Stimulated activated memory B cell treated with anti-CD40 and anti-IgM and Interleukin-4, amounts not matched to agents 10 μg/mL and 1 μg/mL and 100 μg/mL, for 72 hours (primary cell): ENCODE results near the gene PERCC1.

Experiments used
- ATAC-seq: fragments of 150-1000 bp; cut with Tn5 transposase; 2 replicates; pipeline ENCODE4 v1.10.0; 2021
- H3K27ac Mint-ChIP-seq: one replicate; pipeline ENCODE4 v1.8.0; 2022; ENCODE audit warnings: mild to moderate bottlenecking, mixed read lengths
- H3K27me3 Mint-ChIP-seq: one replicate; pipeline ENCODE4 v1.8.0; 2022; ENCODE audit warnings: mixed read lengths
- H3K36me3 Mint-ChIP-seq: one replicate; pipeline ENCODE4 v1.8.0; 2022; ENCODE audit warnings: mixed read lengths
- H3K4me1 Mint-ChIP-seq: one replicate; pipeline ENCODE4 v1.8.0; 2022; ENCODE audit warnings: mixed read lengths
- H3K4me3 Mint-ChIP-seq: one replicate; pipeline ENCODE4 v1.8.0; 2022; ENCODE audit warnings: mild to moderate bottlenecking, moderate library complexity, mixed read lengths
- H3K9me3 Mint-ChIP-seq: one replicate; pipeline ENCODE4 v1.8.0; 2022; ENCODE audit warnings: mixed read lengths

PERCC1 gene

DNA sequence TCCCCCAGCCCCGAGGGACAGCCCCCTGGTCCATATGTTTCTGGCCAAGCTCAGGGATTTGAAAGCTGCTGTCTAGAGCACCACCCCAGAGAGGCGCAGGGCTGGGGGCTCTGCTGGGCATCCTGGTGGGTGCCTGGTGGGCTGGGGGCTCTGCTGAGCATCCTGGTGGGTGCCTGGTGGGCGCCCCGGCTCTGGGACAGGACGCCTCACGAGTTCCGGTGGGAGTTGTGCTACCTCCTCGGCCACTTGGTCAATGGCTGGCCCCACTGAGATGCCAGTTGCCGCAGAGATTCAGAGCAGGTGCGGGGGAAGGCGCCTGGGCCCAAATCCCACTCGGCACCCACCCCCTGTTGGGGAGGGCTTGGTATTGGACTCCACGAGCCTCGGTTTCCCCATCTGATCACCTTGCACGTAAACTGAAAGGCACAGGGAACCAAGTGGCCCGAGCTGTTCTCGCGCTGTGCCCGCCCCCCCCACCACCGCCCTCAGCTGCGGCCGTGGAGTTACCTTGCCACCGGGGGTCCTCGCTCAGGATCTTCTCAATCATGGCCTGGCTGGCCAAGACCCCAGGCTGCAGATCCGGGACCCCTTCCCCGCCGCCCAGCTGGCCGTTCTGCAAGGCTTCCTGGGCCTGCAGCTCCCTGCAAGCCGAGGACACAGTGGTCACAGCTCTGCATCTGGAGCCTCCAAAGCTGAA is 29.7 kb upstream of the PERCC1 start:
- Mint-ChIP-seq H3K4me1 (peaks cover 7% of the 10 kb centered on the region), H3K36me3 (peaks cover 59% of the 10 kb centered on the region), H3K4me3 (no peak overlapping the region), H3K9me3 (no peaks in the 10 kb centered on the region), H3K27ac (no peak overlapping the region), H3K27me3 (no peaks in the 10 kb centered on the region)
- ATAC-seq, result no peak

- Mint-ChIP-seq H3K4me1 (peaks cover 8% of the 10 kb centered on the region), H3K27ac (no peak overlapping the region), H3K4me3 (no peak overlapping the region), H3K9me3 (no peaks in the 10 kb centered on the region), H3K27me3 (no peaks in the 10 kb centered on the region), H3K36me3 (peaks cover 56% of the 10 kb centered on the region)
- no peak for ATAC-seq
Observed at GRCh38 chr16:1401758-1402154, 29.1 kb upstream of the PERCC1 start.

GRCh38 chr16:1403036-1403435 is 27.8 kb upstream of the PERCC1 start:
- Mint-ChIP-seq H3K4me1 (peaks cover 21% of the 10 kb centered on the region), H3K4me3 (no peak overlapping the region), H3K27me3 (no peaks in the 10 kb centered on the region), H3K9me3 (no peaks in the 10 kb centered on the region), H3K36me3 (peaks cover 53% of the 10 kb centered on the region), H3K27ac (no peak overlapping the region)
- ATAC-seq, result no peak

- Mint-ChIP-seq H3K9me3 (no peaks in the 10 kb centered on the region), H3K4me3 (no peak overlapping the region), H3K27ac (no peak overlapping the region), H3K27me3 (no peaks in the 10 kb centered on the region), H3K4me1 (peaks cover 28% of the 10 kb centered on the region), H3K36me3 (peaks cover 46% of the 10 kb centered on the region)
- ATAC-seq, result no peak
Observed at GRCh38 chr16:1403733-1404132, 27.1 kb upstream of the PERCC1 start.

GRCh38 chr16:1407753-1408152 is 23.1 kb upstream of the PERCC1 start:
- Mint-ChIP-seq H3K27me3 (no peaks in the 10 kb centered on the region), H3K27ac (peak overlapping the region; percentile 75), H3K9me3 (no peaks in the 10 kb centered on the region), H3K4me1 (peaks cover 44% of the 10 kb centered on the region), H3K36me3 (peaks cover 26% of the 10 kb centered on the region), H3K4me3 (peak overlapping the region; percentile 94)
- no peak for ATAC-seq

GRCh38 chr16:1408171-1408837 is 22.6 kb upstream of the PERCC1 start:
- peak; percentile 95 for ATAC-seq
- H3K27me3 Mint-ChIP-seq, result no peaks in the 10 kb centered on the region
- no peaks in the 10 kb centered on the region for H3K9me3 Mint-ChIP-seq
- H3K4me1 Mint-ChIP-seq, result peaks cover 44% of the 10 kb centered on the region
- peaks cover 21% of the 10 kb centered on the region for H3K36me3 Mint-ChIP-seq
- peak overlapping the region; percentile 75 for H3K27ac Mint-ChIP-seq
- H3K4me3 Mint-ChIP-seq, result peak overlapping the region; percentile 94

- Mint-ChIP-seq H3K9me3 (no peaks in the 10 kb centered on the region), H3K4me3 (peak overlapping the region; percentile 12), H3K27ac (peak overlapping the region; percentile 90), H3K27me3 (no peaks in the 10 kb centered on the region), H3K36me3 (peaks cover 6% of the 10 kb centered on the region), H3K4me1 (peaks cover 34% of the 10 kb centered on the region)
- ATAC-seq, result no peak
Observed at GRCh38 chr16:1412847-1413246, 18.0 kb upstream of the PERCC1 start.

- ATAC-seq, result peak; percentile 75
- Mint-ChIP-seq H3K4me1 (peaks cover 34% of the 10 kb centered on the region), H3K27ac (peak overlapping the region; percentile 90), H3K36me3 (peaks cover 6% of the 10 kb centered on the region), H3K27me3 (no peaks in the 10 kb centered on the region), H3K9me3 (no peaks in the 10 kb centered on the region), H3K4me3 (peak overlapping the region; percentile 85)
Observed at GRCh38 chr16:1413684-1414531, 17.0 kb upstream of the PERCC1 start.

- Mint-ChIP-seq H3K9me3 (no peaks in the 10 kb centered on the region), H3K36me3 (peaks cover 6% of the 10 kb centered on the region), H3K27ac (peak within 1 kb of the TSS; percentile 90), H3K4me1 (peaks cover 26% of the 10 kb centered on the region), H3K4me3 (peak within 1 kb of the TSS; percentile 87), H3K27me3 (no peaks in the 10 kb centered on the region)
- ATAC-seq, result peak; percentile 81
Observed at GRCh38 chr16:1414532-1415260, 16.2 kb upstream of the PERCC1 start, which contains the start of gene UNKL. Gene UNKL (minus strand): TSS chr16:1414704. CDS start chr16:1414691, 13 bp downstream.

DNA sequence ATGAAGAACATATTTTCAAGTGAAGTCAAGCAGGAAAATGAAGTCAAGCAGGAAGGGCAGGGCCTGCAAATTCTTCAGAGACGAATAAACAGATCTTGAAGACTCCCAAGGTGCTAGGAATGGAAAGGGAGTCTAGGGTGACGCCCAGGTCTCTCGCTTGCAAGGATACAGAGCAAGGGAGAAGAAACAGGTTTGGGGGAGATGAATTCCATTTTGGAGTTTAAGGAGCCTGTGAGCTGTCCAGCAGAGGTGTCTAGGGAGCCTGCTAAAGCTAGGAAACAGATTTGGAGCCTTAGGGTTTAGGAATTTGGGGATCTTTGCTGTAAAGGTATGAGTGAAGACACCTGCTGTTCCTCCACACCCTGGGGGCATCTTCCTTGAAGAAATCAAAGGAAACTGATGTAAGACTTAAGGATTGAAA is 14.3 kb upstream of the PERCC1 start:
- Mint-ChIP-seq H3K4me3 (no peak overlapping the region), H3K9me3 (no peaks in the 10 kb centered on the region), H3K27ac (peak overlapping the region; percentile 54), H3K36me3 (no peaks in the 10 kb centered on the region), H3K4me1 (peaks cover 33% of the 10 kb centered on the region), H3K27me3 (no peaks in the 10 kb centered on the region)
- no peak for ATAC-seq

GRCh38 chr16:1420111-1420539 is 10.8 kb upstream of the PERCC1 start:
- Mint-ChIP-seq H3K27me3 (no peaks in the 10 kb centered on the region), H3K9me3 (no peaks in the 10 kb centered on the region), H3K27ac (peak overlapping the region; percentile 100), H3K36me3 (no peaks in the 10 kb centered on the region), H3K4me1 (peaks cover 29% of the 10 kb centered on the region), H3K4me3 (peak overlapping the region; percentile 92)
- ATAC-seq, result no peak

- no peaks in the 10 kb centered on the region for H3K9me3 Mint-ChIP-seq
- H3K27ac Mint-ChIP-seq, result peak overlapping the region; percentile 100
- no peak overlapping the region for H3K4me3 Mint-ChIP-seq
- no peak for ATAC-seq
- no peaks in the 10 kb centered on the region for H3K36me3 Mint-ChIP-seq
- H3K27me3 Mint-ChIP-seq, result no peaks in the 10 kb centered on the region
- peaks cover 28% of the 10 kb centered on the region for H3K4me1 Mint-ChIP-seq
Observed at GRCh38 chr16:1422076-1422475, 8.8 kb upstream of the PERCC1 start.

DNA sequence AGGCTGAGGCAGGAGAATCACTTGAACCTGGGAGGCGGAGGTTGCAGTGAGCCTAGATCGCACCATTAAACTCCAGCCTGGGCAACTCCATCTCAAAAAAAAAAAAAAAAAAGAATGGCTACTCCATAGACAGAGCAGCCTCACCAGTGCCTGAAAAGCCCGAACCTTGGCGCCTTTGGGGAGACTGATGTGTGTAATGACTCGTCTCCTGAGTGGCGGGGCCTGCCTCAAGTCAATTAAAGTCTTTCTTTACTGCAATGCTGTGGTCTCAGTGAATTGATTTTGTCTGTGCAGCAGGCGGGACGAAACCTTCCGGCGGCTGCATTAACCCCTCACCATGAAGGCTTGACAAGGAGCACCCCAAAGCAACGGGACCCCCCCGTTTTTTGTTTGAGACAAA is 6.8 kb upstream of the PERCC1 start:
- no peak overlapping the region for H3K4me3 Mint-ChIP-seq
- peak overlapping the region; percentile 100 for H3K27ac Mint-ChIP-seq

GRCh38 chr16:1425616-1426370 is 5.1 kb upstream of the PERCC1 start:
- Mint-ChIP-seq H3K9me3 (no peaks in the 10 kb centered on the region), H3K27ac (no peak overlapping the region), H3K36me3 (no peaks in the 10 kb centered on the region), H3K27me3 (peaks cover 11% of the 10 kb centered on the region), H3K4me3 (no peak overlapping the region), H3K4me1 (peaks cover 13% of the 10 kb centered on the region)
- no peak for ATAC-seq

More for the DNA sequence above, 6.8 kb upstream of the PERCC1 start:
- H3K9me3 Mint-ChIP-seq, result no peaks in the 10 kb centered on the region
- no peak for ATAC-seq
- H3K36me3 Mint-ChIP-seq, result no peaks in the 10 kb centered on the region
- no peaks in the 10 kb centered on the region for H3K27me3 Mint-ChIP-seq
- peaks cover 14% of the 10 kb centered on the region for H3K4me1 Mint-ChIP-seq
